Measurements from ENCODE around the gene HARBI1.

Gene HARBI1

GRCh38 chr11:46633291-46634217 lies 16.5 kb upstream of the HARBI1 start:
- TF ChIP-seq CTCF (IDR thresholded peaks at IDR 0.05), result no peak

- TF ChIP-seq CTCF (IDR thresholded peaks at IDR 0.05), result no peak
These were observed 15.5 kb upstream of the HARBI1 start for GRCh38 chr11:46632502-46632901.

- TF ChIP-seq CTCF (IDR thresholded peaks at IDR 0.05), result no peak
These were observed 14.6 kb upstream of the HARBI1 start for GRCh38 chr11:46631676-46632075.

- TF ChIP-seq CTCF (IDR thresholded peaks at IDR 0.05), result no peak
These were observed 13.2 kb upstream of the HARBI1 start for GRCh38 chr11:46630237-46630636.

GRCh38 chr11:46628961-46629360 lies 11.9 kb upstream of the HARBI1 start:
- TF ChIP-seq CTCF (IDR thresholded peaks at IDR 0.05), result no peak

- TF ChIP-seq CTCF (IDR thresholded peaks at IDR 0.05), result no peak
These were observed 8.4 kb upstream of the HARBI1 start for GRCh38 chr11:46625406-46625805.

- no peak for TF ChIP-seq CTCF (IDR thresholded peaks at IDR 0.05)
These were observed 1.8 kb upstream of the HARBI1 start for GRCh38 chr11:46618837-46619236.

Measured in LNCAP (cell line).